A549 treated with ZK216348 at 1 μM for 4 hours (cell line): ENCODE results near the gene GKN2. TPM values are rescaled to one million over a fixed set of nuclear protein-coding genes. Genes with fewer than 3 reads are reported as not detected.

Experiments used
- total RNA-seq: library from RNA; stranded (reverse); fragments of 200-300 nt; extraction: Qiagen RNA extraction; gene quantifications from 5 replicates; pipeline ENCODE4 v1.2.3, GENCODE V29; 2022; ENCODE audit warnings: low read depth

The GKN2 gene
- 2.7 to 6.0 TPM (median 3.7 TPM) in 5 replicates for total RNA-seq

GRCh38 chr2:68952887-68953521 is at the start of gene GKN2:
GKN2 (minus strand) TSS chr2:68952893; CDS start chr2:68952861, 32 bp downstream.

GRCh38 chr2:68974251-68974650 is 21.6 kb upstream of the GKN2 start, which contains the start of gene GKN1:
GKN1 (plus strand) TSS chr2:68974636; CDS start chr2:68974678, 42 bp downstream.

Other genes starting within 250 kb of the GKN2 start
- gene ARHGAP25, start 218.1 kb downstream of the GKN2 start, total RNA-seq = 0.14 to 0.39 TPM (median 0.29 TPM) in 4 of 5 replicates, not detected in the other
- gene BMP10, start 81.5 kb downstream of the GKN2 start, total RNA-seq = not detected in 5 replicates
- gene GKN1, start 21.7 kb upstream of the GKN2 start, total RNA-seq = 0.32 to 1.1 TPM (median 0.74 TPM) in 5 replicates
- 101 to 155 TPM (median 144 TPM) in 5 replicates for gene ANTXR1, start 60.3 kb upstream of the GKN2 start, total RNA-seq